Endothelial cell (in vitro differentiated cells): ENCODE data around the gene SRSF8. TPM values are rescaled to one million over a fixed set of nuclear protein-coding genes. Genes with fewer than 3 reads are reported as not detected.

ENCODE experiments used
- DNase-seq: peaks from one replicate; pipeline ENCODE4 v3.0.0; 2021; ENCODE audit warnings: low spot score
- H3K27ac Mint-ChIP-seq: one replicate; pipeline ENCODE4 v1.8.0; 2021; ENCODE audit warnings: mixed read lengths, inconsistent platforms; ENCODE audit not compliant: unreplicated experiment
- H3K27me3 Mint-ChIP-seq: one replicate; pipeline ENCODE4 v1.8.0; 2021; ENCODE audit warnings: mild to moderate bottlenecking, moderate library complexity, mixed read lengths, inconsistent platforms; ENCODE audit not compliant: unreplicated experiment
- H3K36me3 Mint-ChIP-seq: one replicate; pipeline ENCODE4 v1.8.0; 2021; ENCODE audit warnings: mild to moderate bottlenecking, low read depth, mixed read lengths, inconsistent platforms; ENCODE audit not compliant: unreplicated experiment
- H3K4me1 Mint-ChIP-seq: one replicate; pipeline ENCODE4 v1.8.0; 2021; ENCODE audit warnings: mild to moderate bottlenecking, mixed read lengths, inconsistent platforms; ENCODE audit not compliant: unreplicated experiment
- H3K4me3 Mint-ChIP-seq: one replicate; pipeline ENCODE4 v1.8.0; 2021; ENCODE audit warnings: mild to moderate bottlenecking, mixed read lengths, inconsistent platforms; ENCODE audit not compliant: unreplicated experiment
- H3K9me3 Mint-ChIP-seq: one replicate; pipeline ENCODE4 v1.8.0; 2021; ENCODE audit warnings: mixed read lengths, inconsistent platforms; ENCODE audit not compliant: unreplicated experiment
- total RNA-seq: library from RNA; stranded (reverse); fragmentation: NEBNext Ultra II Directional; extraction: Animal tissue kit (Norgen Biotek cat#: 25700); gene quantifications from one replicate; pipeline ENCODE4 v1.2.1, GENCODE V29; 2021; ENCODE audit not compliant: unreplicated experiment
- TF ChIP-seq, protein P1 (sequence below): fragments of 200-600 bp; sonication (generic); IDR thresholded peaks from one replicate; pipeline ENCODE4 v1.5.0; 2021; ENCODE audit warnings: antibody characterized with exemption; ENCODE audit not compliant: unreplicated experiment

Gene SRSF8
- total RNA-seq, 1 donor from 2014 or later = 25.2 TPM

DNA sequence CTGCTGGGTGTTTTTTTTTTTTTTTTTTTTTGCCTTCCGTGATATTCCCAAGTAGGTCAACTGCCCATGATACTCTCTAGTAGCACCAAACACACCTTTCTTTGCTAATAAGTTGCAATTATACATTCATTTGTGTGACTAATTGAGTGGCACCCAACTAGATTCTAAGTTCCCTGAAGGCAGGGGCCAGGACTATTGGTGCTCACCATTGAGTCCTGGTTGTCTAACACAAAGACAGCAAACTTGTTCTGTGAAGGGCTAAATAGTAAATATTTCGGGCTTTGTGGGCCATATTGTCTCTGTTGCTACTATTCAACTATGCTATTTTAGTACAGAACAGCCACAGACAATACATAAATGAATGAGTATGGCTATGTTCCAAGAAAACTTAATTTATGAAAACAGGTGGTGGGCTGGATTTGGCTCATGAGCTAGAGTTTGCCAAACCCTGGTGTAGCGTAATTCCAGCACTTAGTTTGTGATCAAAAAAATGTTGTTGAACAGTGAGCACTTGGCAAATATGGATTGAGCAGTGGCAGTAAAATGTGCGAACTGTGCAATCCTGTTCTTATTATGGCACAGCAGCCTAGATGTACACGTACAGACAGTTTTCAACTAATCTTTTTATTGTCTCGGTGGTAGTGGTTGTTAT, 34.3 kb downstream of the SRSF8 start:
- Mint-ChIP-seq H3K4me3 (no peak overlapping the region), H3K27me3 (peaks cover 3% of the 10 kb centered on the region), H3K27ac (no peak overlapping the region), H3K36me3 (no peaks in the 10 kb centered on the region), H3K4me1 (peaks cover 4% of the 10 kb centered on the region), H3K9me3 (no peaks in the 10 kb centered on the region)
- no peak for DNase-seq
- TF ChIP-seq, protein P1, sequence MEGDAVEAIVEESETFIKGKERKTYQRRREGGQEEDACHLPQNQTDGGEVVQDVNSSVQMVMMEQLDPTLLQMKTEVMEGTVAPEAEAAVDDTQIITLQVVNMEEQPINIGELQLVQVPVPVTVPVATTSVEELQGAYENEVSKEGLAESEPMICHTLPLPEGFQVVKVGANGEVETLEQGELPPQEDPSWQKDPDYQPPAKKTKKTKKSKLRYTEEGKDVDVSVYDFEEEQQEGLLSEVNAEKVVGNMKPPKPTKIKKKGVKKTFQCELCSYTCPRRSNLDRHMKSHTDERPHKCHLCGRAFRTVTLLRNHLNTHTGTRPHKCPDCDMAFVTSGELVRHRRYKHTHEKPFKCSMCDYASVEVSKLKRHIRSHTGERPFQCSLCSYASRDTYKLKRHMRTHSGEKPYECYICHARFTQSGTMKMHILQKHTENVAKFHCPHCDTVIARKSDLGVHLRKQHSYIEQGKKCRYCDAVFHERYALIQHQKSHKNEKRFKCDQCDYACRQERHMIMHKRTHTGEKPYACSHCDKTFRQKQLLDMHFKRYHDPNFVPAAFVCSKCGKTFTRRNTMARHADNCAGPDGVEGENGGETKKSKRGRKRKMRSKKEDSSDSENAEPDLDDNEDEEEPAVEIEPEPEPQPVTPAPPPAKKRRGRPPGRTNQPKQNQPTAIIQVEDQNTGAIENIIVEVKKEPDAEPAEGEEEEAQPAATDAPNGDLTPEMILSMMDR = no peak

DNA sequence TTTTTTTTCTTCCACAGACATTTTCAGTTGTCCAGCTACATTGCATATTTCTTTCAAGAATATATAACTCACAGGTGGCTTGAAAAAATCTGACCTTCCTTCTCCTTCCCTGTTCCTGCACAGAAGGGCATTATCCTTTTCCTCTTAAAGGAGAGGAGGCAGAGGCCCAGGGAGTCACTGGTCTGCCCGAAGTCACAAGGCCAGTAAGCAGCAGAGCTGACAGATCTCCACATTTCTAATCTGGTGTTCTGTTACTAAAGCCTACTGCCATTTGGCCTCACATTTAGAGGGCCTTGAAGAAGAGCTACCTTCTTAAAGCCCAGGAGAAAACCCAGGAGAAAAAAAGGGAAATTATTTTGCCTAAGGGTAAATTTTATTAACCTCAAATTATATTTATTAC, 35.2 kb downstream of the SRSF8 start:
- no peak overlapping the region for H3K4me3 Mint-ChIP-seq
- no peaks in the 10 kb centered on the region for H3K9me3 Mint-ChIP-seq
- no peak for DNase-seq
- H3K36me3 Mint-ChIP-seq = no peaks in the 10 kb centered on the region
- H3K4me1 Mint-ChIP-seq = peaks cover 11% of the 10 kb centered on the region
- H3K27me3 Mint-ChIP-seq = peaks cover 3% of the 10 kb centered on the region
- no peak overlapping the region for H3K27ac Mint-ChIP-seq
- TF ChIP-seq, protein P1 = no peak

DNA sequence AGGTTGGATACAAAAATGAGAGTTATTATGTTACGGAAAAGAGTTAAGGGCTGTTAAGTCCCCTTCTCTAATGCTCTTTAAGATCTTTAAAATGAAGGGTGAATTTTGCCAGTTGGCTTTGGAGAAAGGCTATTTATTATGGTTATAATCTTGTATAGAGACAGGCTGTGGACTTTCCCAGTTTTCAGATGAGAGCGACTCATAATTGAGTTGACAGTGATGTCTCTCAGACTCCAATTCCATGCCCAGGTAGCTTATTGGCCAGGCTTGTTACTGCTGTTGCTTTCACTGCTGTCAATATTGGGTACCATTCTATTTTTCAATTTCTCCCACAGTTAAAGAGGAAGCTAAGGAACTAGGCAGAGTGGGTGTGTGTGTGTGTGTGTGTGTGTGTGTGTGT, 36.0 kb downstream of the SRSF8 start:
- H3K27ac Mint-ChIP-seq = no peak overlapping the region
- TF ChIP-seq, protein P1 = no peak
- H3K36me3 Mint-ChIP-seq = no peaks in the 10 kb centered on the region
- H3K4me3 Mint-ChIP-seq = no peak overlapping the region
- H3K4me1 Mint-ChIP-seq = peaks cover 17% of the 10 kb centered on the region
- no peaks in the 10 kb centered on the region for H3K9me3 Mint-ChIP-seq
- DNase-seq = no peak
- H3K27me3 Mint-ChIP-seq = peaks cover 2% of the 10 kb centered on the region

DNA sequence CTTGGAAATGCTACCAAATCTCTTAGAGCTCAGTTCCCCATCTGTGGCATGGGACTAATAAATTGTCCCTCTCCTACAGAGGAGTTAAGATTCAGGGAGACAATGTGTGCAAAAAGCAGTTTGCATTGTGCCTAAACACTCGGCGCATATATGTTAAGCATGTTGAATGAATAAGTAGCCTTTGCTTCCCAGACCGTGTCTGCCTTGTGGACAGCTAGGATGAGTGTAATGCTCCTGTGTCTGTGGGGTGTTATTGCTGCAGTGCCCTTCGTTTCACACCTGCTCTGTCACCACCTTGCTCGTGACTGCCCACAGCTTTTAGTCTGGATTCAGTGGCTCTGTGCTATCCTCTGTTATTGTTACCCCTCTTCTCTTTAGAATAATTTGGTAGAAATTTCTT, 37.0 kb downstream of the SRSF8 start:
- H3K4me3 Mint-ChIP-seq = no peak overlapping the region
- H3K36me3 Mint-ChIP-seq = no peaks in the 10 kb centered on the region
- DNase-seq = no peak
- H3K4me1 Mint-ChIP-seq = peaks cover 25% of the 10 kb centered on the region
- peaks cover 2% of the 10 kb centered on the region for H3K27me3 Mint-ChIP-seq
- TF ChIP-seq, protein P1 = no peak
- H3K9me3 Mint-ChIP-seq = no peaks in the 10 kb centered on the region
- no peak overlapping the region for H3K27ac Mint-ChIP-seq

DNA sequence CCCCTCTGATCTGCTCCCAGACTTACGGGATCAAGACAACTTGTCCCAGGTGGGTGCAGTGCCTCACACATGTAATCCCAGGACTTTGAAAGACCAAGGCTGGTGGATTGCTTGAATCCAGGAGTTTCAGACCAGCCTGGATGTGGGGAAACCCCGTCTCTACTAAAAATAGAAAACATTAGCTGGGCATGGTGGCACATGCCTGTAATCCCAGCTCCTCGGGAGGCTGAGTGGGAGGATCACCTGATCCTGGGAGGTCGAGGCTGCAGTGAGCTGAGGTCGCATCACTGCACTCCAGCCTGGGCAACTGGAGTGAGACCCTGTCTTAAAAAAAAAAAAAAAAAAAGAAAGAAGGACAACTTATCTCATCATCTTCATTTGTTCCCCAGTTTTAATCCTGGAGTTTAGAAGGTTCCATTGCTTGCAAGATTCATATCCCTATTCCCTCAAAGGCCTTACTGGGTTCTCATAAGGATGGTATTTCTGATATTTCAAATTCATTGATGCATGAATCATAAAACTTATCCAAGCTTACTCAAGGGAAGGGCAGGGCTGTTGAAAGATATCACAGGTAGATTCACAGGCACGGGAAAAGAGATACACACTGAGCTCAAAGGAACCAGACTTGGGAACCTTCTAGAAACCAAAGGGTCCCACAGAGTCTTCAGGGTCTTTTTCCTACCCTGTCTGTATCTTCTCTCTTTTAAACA, 37.6 kb downstream of the SRSF8 start:
- Mint-ChIP-seq H3K9me3 (no peaks in the 10 kb centered on the region), H3K4me3 (no peak overlapping the region), H3K4me1 (peaks cover 30% of the 10 kb centered on the region), H3K27ac (no peak overlapping the region), H3K36me3 (no peaks in the 10 kb centered on the region), H3K27me3 (peaks cover 6% of the 10 kb centered on the region)
- no peak for DNase-seq
- TF ChIP-seq, protein P1 = no peak
